HG03457 (cell line): ENCODE results near the gene ZNF423.

Experiments used
- ATAC-seq: cut with Tn5 transposase; IDR thresholded peaks from one replicate; pipeline ENCODE4 v1.9.1; 2021; ENCODE audit warnings: moderate number of reproducible peaks; ENCODE audit not compliant: unreplicated experiment

The ZNF423 gene

DNA sequence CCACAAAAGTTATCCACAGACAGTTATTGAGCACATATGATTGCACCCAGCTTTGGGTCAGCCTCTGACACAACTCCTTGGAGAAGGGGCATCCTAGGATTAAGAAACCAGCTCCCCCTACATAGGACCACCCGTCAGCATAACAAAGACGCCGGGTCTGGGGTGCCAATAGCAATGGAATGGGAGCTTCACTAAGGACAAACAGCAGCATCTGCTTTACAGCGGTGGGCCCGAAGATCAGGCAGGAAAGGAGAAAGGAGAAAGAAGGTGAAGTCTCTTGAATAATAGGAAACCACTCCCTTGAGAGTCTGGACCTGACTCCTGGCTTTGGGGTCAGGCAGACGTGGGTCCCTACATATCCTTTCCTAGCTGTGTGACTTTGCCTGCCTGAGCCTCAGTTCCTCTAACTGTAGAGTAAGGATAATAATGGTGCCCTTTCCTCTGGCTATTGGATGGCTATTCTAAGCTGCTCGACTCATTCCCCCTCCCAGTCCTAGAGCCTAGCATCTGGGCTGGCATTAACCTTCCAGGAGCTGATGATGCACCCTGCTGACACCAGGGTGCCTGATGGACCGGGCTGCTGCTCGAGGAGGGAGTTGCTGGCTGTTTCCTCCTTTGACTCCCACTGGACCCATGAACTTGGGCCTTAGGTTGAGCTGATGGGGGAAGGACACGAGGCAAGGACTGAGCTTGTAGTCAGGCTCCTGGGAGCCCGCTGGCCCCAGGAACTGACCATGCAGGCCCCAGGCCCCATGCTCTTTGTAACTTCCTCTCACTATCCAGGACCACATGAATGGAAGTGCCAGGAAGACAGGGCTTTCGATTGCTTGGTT lies 388.2 kb downstream of the ZNF423 start:
- ATAC-seq: no peak

DNA sequence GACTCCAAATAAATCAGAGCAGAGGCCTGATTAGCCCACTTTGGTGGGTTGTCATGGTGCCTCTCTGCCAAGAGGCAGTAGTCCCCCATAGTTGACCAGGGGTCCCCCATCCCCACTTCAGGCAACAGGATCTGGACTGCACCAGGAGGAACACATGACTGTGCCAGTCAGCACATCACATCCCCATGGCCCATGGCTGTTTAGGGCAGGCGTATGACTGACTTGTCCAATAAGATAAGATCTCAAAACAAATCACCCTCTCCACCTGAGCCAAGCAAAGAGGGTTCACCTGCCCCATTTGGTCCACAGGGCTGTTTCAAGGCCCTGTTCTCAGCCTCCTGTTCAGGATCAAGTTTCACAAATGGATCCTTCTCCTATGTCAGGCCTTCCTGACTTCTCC lies 389.0 kb downstream of the ZNF423 start:
- ATAC-seq: no peak

DNA sequence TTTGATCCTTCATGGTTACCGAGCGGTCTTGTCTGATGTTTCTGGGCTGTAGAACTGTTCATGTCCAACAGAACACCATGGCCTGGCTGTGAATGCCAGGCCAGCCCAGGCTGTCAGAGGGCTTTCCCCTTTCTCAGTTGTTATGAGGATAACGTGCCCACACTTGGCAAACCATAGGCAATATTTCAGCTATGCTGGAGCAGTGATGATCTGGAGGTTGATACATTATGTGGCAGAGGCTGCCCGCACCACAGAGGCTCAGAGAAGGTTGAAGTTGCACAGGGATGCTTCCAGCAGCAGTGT lies 389.4 kb downstream of the ZNF423 start:
- no peak for ATAC-seq

DNA sequence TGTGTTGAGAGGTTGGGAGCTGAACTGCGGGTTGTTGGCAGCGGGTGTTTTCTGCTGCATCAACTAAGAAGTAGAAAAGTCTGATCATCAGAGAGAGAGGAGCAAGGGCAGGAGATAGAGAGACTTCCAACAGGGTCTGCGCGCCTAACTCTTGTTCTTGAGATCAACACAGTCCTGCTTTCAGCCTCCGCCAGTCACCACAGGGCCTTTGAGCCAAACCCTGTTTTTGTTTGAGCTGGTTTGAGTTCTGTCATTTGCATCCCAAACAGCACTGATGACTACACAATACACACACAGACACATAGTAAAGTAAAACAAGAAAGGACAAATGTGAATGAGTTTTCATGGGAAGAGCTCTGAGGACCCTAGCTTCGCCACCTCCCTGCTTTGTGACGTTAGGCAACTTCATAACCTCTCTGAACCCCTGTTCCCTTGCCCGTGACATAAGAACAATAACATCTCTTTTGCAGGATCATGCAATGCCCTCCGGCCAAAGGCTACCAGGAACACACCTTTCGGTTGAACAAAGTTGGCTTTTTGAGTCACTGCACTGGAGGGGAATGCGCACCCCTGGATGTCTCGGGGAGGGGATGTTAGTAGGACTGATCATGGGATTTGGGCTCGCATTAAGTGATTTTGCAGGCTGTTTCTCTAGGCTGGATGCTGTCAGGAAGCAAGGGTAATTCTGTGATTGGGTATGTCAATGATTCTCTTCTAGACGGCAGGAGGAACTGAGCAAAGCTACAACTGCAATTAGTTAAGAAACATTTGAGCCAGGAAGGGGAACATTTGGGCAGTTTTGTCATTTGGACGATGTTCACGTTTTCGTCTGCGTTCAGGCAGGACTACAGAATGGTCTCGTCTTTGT lies 390.0 kb downstream of the ZNF423 start:
- no peak for ATAC-seq

DNA sequence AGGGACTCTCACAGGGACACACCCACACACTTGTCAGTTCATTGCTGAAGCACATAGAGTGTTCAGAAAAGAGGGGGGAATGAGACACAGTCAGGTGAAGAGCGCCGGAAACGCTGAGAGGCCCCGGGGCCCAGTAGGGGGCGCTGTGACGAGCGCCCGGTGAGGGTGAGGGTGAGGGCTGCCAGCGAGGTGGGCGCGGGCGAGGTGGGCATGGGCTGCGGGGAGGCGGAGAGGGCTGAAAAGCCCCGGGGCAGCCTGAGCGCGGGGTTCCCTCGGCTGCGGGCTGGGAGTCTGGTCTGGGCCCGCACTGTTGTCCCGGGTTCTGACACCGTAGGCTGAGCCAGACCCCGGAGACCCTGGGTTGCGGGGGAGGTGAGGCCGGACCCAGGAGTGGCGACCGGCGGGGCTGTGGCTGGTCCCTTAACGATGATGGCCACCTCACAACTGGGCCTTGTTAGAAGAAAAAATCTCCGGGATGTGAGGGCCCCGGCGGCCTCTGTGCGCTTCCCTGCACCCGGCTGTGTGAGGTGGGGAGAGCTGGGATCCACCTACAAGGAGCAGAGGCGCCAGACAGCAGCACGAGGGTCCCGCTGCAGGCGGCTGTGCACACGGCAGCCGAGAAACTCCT lies 390.9 kb downstream of the ZNF423 start:
- no peak for ATAC-seq

DNA sequence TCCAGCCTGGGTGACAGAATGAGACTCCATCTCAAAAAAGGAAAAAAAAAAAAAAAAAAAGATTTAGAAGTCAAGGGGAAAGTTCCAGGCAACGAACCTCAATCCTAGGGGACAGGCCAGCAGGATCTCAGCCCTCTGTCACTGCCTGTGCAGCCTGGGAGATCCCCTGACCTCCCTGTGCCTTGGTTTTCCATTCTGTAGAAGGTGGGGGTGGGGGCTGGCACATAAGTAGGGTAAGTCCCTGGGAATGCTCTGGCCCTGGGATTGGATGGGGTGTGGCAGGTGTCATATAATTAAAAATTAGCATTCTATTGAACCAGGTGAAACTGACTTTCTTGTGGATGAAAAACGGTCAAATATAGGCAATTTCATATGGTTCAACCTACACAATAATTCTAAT lies 391.8 kb downstream of the ZNF423 start:
- no peak for ATAC-seq

DNA sequence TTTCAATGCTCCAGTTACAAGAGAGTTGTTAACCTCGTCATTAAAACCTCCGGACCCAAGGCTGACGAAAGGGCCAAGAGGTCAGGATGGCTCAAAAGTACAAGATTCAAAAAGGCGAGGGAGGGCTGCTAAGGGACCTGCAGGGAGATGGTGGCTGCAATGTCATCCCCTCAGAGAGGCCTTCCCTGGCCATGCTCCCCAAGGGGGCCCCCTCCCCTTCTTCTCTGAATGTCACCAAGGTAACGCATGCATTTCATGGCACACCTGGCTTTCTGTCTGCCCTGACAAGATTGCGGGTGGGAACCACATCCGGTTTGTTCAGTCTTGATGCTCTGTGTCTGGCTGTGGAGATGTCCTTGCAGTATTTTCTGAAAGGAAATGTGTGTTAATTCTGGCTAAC lies 392.4 kb downstream of the ZNF423 start:
- peak; percentile 97 for ATAC-seq

DNA sequence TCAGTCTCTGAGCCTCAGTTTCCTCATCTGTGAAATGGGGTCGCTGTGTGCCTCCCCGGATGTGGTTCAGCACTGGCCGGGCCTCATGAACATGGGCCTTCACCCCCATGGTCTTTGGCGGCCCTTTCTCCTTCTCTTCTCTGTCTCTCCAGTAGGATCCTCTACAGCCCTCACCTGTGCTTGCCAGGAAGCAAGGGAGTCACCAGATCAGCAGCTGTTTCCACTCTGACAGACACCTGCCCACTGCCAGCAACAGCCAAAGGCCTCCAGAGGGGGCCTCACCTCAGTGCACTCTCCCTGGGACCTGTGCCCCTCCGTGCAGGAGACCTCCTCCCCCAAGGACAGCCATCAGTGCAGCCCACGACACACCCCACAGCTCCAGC lies 392.9 kb downstream of the ZNF423 start:
- ATAC-seq: peak; percentile 2

DNA sequence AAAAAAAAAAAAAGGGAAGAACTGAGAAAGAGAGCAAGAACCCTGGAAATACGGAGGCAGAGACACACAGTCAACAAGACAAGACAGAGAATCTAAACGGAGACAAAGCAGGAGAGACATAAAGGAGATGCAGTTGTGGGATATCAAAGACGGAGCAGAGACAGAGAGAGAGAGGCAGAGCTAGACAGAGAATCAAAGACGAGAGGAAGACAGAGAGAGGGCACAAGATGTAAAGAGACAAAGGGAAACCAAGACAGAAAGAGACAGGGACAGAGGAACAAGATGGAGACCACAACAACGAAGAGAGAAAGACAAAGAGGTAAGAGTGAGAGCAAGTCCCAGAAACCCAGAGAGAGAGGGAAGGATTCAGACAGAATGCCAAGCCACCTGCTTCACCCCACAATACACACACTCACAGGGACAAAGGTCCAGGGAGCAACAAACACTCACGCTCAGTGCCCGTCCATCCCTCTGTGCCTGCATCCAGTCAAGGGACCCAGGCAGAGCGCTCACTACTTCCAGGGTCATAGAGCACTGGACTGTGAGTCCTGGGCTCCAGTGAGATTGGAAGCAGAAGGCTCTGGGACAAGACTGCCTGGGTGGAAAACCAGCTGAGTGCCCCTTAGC lies 393.4 kb downstream of the ZNF423 start:
- ATAC-seq: no peak

DNA sequence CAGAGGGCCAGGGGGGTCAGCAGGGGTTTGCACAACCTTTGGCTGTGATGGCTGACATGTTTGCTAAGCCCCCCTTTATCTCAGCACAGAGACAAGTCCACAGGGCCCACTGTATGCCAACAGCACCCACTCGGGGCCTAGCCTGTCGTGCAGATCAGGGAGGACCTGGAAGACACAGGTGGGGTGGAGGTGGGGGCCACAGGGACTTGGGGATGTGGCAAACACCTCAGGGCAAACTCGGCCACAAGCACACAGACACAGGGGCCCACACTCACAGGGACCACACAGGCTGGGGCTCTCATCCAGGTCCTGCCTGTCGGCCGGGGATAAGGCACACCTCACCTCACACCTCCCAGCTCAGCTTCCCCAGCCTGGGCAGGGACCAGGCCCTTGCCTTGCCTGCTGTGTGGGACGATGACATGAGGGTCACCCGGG lies 394.4 kb downstream of the ZNF423 start:
- ATAC-seq: no peak

DNA sequence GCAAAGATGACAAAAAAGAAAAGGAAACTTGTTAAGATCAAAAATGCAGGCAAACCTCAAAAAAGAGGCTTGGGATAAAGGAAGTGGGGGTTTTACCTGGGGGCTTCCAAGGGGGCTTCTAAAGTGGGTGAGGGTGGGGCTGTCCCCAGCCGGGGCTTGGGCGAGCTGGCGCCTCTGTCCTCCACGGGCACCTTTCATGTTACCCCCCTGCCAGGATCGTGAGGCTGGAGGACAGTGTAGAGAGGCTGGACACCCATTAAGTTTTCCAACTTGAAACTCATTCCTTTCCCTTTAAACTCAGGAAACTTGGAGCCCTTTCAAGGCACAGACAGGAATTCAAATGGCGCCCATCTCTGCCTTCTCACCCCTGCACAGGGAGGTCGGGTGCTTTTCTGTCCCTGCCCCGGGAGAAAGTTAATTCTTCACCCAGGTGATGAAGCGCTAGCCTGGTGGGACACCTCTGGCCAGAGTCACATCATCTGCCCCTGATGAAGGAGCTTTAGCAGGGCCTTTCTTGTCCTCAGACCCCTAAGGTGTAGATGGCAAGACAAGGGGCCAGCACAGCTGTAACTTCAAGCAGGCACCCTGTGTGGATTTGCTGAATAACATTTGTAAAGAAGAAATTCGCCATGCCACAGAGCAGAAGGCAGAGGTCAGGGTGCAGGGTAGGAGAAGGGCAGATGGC lies 395.0 kb downstream of the ZNF423 start:
- no peak for ATAC-seq

DNA sequence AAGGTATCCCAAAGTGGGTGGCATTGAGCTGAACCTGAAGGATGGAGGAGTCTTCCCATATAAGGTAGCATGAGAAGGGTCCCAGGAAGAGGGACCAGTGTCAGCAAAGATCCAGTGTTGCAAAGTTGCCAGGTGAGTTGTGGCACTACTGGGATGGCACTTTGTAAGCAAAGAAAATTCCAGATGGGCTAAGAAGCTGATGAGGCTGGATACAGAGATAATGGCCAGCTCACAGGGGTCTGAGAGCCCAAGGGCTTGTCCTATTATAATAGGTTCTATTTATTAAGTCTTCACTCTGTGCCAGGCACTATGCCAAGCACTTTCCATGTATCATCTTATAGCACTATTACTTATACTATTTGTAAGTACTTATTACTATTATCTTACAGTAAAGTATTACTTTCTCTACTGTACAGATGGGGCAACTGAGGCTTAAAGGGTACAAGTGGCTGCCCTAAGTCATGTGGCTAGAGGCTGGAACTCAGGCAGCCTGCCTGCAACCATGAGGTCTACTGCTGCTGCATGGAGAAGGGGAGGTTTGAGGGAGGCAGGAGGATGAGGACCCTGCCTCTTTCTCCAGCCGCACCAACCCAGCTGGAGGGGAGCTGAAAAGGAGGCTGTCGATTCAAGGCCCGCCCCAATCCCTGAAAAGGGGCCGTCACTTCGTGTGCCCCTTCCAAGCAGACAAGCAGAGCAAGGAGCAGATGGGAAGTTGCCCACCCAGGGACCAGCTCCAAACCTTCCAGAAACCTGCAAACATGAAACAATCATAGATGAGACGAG lies 395.8 kb downstream of the ZNF423 start:
- no peak for ATAC-seq

DNA sequence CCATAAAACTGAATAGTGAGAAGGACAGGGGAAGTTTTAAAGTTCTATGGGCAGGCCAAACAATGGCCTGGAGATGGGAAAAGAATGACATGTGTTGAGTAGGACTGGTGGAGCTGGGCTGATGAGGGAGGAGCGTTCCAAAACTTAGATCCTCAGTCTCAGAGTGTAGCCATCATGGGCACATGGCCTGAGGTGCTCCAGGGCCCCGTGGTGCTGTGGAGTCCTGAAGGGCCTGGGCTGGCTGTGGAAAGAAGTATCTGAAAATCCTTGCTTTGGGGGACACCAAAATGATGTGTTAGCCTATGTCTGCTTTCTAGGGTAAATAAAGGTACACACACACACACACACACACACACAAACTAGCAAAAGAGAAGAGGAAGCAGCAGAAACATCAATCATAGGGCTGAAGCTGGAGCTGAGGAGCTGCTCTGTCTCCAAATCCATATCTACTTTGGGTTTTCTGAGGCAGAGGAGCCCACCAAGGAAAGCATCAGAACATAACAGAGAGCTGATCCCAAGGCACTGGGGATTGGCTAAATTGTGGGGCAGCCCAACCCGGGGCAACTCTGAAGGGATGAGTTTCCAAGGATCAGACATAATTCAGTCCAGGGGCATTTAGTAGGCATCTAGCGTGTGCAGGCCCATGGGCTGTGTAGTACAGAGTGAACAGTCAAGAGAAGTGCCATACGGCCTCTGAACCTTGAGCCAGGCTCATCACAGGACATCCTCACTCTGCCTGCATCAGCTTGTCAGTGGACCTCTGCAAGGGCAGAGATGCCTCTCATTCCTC lies 397.1 kb downstream of the ZNF423 start:
- no peak for ATAC-seq

DNA sequence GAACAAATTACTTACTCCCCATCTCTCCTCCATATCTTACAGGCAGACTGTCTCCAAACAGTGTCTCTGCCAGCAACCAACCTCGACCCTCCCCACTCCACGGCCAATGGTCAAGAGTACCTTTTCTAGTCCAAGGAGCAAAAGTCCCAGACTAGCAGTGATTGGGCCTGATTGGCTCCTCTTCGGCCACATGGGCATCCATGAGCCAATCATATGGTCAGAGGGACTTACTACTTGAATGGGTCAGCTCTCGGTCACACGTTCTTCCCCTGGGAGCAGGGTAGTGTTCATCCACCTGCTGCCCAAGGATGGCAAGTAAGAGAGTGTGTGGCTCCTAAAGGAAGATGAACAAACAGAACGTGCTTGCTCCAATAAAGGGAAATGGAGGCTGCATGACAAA lies 397.7 kb downstream of the ZNF423 start:
- ATAC-seq: no peak

DNA sequence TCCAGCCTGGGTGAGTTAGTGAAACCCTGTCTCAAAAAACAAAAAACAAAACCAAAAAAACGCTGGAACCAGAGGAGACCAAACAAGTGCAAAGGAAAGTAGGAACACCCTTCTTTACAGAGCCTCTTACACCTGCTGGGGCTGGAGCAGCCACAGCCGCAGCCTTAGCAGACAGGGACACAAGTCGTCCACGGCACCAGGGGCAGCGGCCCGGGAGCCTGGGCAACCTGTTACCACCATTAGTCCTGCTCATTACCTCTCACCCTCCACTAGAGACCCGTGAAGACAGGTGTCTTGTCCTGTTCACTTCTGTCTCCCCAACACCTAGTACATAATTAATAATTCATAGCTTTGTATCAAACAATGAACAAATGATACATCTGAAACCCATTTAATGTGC lies 398.7 kb downstream of the ZNF423 start:
- no peak for ATAC-seq

DNA sequence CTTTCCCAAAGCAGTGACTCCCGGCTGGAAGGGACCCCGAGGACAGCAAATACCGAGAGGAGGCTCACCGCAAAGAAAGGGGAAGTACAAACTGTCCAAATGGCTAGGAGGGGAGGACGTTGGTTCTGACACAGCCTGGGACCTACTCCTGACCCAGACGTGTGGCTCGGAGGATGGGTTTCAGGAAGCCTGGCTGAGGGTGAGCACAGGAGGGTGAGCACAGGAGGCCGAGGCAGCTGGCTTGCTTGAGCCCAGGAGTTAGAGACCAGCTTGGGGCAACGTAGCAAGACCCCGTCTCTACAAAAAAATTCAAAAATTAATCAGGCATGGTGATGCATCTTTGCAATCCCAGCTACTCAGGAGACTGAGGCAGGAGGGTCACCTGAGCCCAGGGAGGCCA lies 399.1 kb downstream of the ZNF423 start:
- no peak for ATAC-seq

DNA sequence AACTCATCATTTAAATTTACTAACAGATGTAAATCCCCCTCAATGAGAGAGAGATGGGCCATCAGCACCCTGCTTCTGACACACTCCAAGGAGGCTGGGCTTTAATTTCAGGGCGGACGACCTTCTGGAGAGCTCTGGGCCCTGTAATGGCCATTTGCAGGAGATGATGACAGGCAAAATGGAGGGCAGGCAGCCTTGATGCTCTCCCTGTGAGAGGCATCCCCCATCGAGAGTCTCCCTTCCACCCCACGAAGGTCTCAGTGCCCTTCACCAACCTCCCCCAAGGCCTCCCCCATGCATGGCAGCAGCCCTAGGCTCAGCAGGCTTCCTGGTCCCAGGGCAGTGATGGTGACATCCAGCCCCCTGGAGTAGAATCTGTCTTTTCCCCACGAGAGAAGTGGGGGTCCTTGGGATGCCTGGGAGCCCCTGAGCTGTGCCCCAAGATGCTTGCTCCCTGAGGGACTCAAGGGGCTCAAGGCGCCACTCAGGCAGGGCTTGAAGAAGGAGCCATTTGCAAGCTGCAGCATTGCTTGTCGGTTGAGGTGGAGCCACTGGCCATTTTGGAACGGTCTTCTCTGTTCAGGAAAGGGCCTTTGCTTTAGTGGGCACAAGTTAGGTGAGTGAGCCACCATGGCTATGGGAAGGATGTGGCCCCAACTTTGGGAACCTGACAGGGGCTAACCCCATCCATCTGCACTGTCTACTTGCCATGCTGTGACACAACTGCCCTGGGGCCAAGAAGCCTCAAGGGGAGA lies 399.7 kb downstream of the ZNF423 start:
- no peak for ATAC-seq

DNA sequence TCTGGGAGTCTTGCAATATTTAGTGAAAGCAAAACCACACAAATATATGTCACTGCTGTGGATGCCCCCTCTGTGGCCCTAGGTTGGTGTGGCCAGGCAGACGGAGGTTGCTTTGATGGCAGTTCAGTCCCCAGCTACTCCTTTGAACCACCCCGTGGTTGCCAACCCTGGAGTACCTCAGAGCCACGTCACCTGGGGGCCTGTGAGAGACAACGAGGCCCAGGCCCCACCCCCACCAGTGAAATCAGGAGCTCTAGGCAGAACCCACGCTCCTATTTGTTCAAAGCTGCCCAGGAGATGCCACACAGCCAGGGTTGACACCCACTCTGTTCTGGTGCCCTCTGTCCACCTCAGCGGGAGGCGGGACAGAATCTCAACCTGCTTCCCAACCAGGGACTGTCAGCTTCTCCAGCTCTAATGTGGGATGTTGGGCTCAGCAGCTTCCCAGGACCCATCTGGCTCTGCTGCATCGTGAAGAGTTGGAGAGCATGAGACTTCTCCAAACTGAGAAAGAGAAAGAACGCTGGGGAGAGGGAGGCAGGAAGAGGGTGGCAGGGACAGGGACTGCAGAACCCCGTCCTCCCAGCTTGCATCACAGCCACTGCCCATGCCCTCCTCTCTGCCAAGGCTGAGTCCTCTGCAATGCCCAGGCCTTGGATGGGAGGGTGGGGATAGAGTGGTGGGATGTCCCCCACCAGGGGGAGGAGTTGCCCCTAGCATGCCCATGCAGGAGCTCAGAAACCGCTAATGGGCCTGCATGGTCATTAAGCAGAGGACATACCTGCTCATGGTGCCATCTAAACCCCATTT lies 400.5 kb downstream of the ZNF423 start:
- ATAC-seq: no peak
